K562 (cell line): ENCODE data around the gene LACC1.

Experiments used
- ARID3A ChIP-seq: IDR thresholded peaks from 2 replicates; pipeline ENCODE4 v1.6.1; 2012; ENCODE audit warnings: low read depth, low read length, improper control_type of control experiment, borderline replicate concordance
- ELK1 ChIP-seq: sonication (generic); formaldehyde crosslinking; IDR thresholded peaks from 2 replicates; pipeline ENCODE4 v1.8.1; 2022; ENCODE audit warnings: missing genetic modification reagents
- FOXA1 ChIP-seq: fragments of 450-650 bp; IDR thresholded peaks from 2 replicates; pipeline ENCODE4 v1.6.1; 2016; ENCODE audit warnings: mild to moderate bottlenecking, borderline replicate concordance
- MTA3 ChIP-seq: fragments of 450-650 bp; formaldehyde crosslinking; IDR thresholded peaks from 2 replicates; pipeline ENCODE4 v1.6.1; 2017; ENCODE audit warnings: mild to moderate bottlenecking, borderline replicate concordance
- POLR2AphosphoS5 ChIP-seq: IDR thresholded peaks from 2 replicates; pipeline ENCODE4 v1.6.1; 2011; ENCODE audit warnings: mild to moderate bottlenecking, low read depth, low read length, moderate library complexity; ENCODE audit not compliant: control insufficient read depth, insufficient read depth
- SETDB1 ChIP-seq: IDR thresholded peaks from one replicate; pipeline ENCODE4 v1.6.1; 2012; ENCODE audit warnings: low read length, control low read depth, inconsistent platforms
- ZBTB1 ChIP-seq: sonication (generic); formaldehyde crosslinking; IDR thresholded peaks from 2 replicates; pipeline ENCODE4 v1.8.1; 2023; ENCODE audit warnings: missing genetic modification reagents, low read depth, mild to moderate bottlenecking, borderline replicate concordance
- ZNF23 ChIP-seq: fragments of 250-450 bp; sonication (Bioruptor Pico); IDR thresholded peaks from 2 replicates; pipeline ENCODE4 v1.4.0; 2020; ENCODE audit warnings: mild to moderate bottlenecking

GRCh38 chr13:43936647-43937046 is 56.9 kb downstream of the LACC1 start:
- TF ChIP-seq POLR2AphosphoS5 (no peak), ARID3A (no peak), MTA3 (no peak), ELK1 (CRISPR knock-in tag) (no peak), FOXA1 (no peak), ZBTB1 (CRISPR knock-in tag) (no peak), ZNF23 (no peak), SETDB1 (no peak)
